Measurements from ENCODE around the gene PRKG1.
"Not testable (repeated sequence)": the region's sequence is repeated elsewhere in the genome, so short reads cannot be mapped to it uniquely, and the experiment has no call there.

The PRKG1 gene

GRCh38 chr10:51369903-51370302, 295.6 kb downstream of the PRKG1 start:
- Histone ChIP-seq H3K27ac (ENCODE audit: low read length) (no peak overlapping the region), H3K36me3 (ENCODE audit: control insufficient read depth, insufficient read depth, low read length) (no peaks in the 10 kb centered on the region), H3K4me3 (ENCODE audit: low read length) (no peak overlapping the region), H3K27me3 (ENCODE audit: control insufficient read depth, insufficient read depth, low read length) (no peaks in the 10 kb centered on the region), H3K4me1 (ENCODE audit: control insufficient read depth, insufficient read depth, low read length) (no peaks in the 10 kb centered on the region), H3K9me3 (ENCODE audit: control insufficient read depth, insufficient read depth, low read length) (no peaks in the 10 kb centered on the region)
- WGBS (ENCODE audit: insufficient coverage, insufficient read length), result no CpG with 5 or more reads among the region's 2 CpGs
- DNase-seq (ENCODE audit: low read depth, low spot score), result no peak

DNA sequence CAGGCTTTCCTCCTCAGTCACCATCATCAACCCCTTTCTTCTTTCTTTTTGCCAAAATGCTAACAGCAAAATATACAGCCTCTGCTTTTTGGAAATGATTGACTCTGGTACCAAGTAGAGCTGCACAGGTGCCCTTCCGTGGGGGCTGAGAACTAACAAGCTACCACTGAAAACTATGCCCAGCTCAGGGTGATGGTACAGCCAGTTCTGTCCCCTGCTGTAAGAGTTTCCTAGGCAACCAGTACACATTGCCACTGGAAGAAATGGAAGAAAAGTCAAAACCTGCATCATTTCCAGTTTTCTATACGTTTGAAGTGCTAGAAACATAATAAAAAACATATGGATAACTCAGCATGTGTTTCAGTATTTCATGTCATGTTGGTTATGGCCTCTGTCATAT, 297.5 kb downstream of the PRKG1 start:
- H3K27me3 ChIP-seq (ENCODE audit: control insufficient read depth, insufficient read depth, low read length), result no peaks in the 10 kb centered on the region
- H3K4me3 ChIP-seq (ENCODE audit: low read length), result no peak overlapping the region
- H3K9me3 ChIP-seq (ENCODE audit: control insufficient read depth, insufficient read depth, low read length), result no peaks in the 10 kb centered on the region
- no CpG with 5 or more reads among the region's 2 CpGs for WGBS (ENCODE audit: insufficient coverage, insufficient read length)
- no peak for DNase-seq (ENCODE audit: low read depth, low spot score)
- no peak overlapping the region for H3K27ac ChIP-seq (ENCODE audit: low read length)
- H3K36me3 ChIP-seq (ENCODE audit: control insufficient read depth, insufficient read depth, low read length), result no peaks in the 10 kb centered on the region
- H3K4me1 ChIP-seq (ENCODE audit: control insufficient read depth, insufficient read depth, low read length), result no peaks in the 10 kb centered on the region

- DNase-seq (ENCODE audit: low read depth, low spot score), result no peak
- WGBS (ENCODE audit: insufficient coverage, insufficient read length), result no CpG with 5 or more reads among the region's 2 CpGs
These were observed 301.5 kb downstream of the PRKG1 start for GRCh38 chr10:51375790-51376189.

GRCh38 chr10:51377070-51377931, 303.0 kb downstream of the PRKG1 start:
- no CpG with 5 or more reads among the region's 4 CpGs for WGBS (ENCODE audit: insufficient coverage, insufficient read length)
- no peaks in the 10 kb centered on the region for H3K36me3 ChIP-seq (ENCODE audit: control insufficient read depth, insufficient read depth, low read length)
- no peak overlapping the region for H3K27ac ChIP-seq (ENCODE audit: low read length)

More at GRCh38 chr10:51375790-51376189, 301.5 kb downstream of the PRKG1 start:
- H3K27ac ChIP-seq (ENCODE audit: low read length), result no peak overlapping the region
- H3K4me1 ChIP-seq (ENCODE audit: control insufficient read depth, insufficient read depth, low read length), result no peaks in the 10 kb centered on the region
- no peaks in the 10 kb centered on the region for H3K27me3 ChIP-seq (ENCODE audit: control insufficient read depth, insufficient read depth, low read length)
- no peak overlapping the region for H3K4me3 ChIP-seq (ENCODE audit: low read length)
- no peaks in the 10 kb centered on the region for H3K36me3 ChIP-seq (ENCODE audit: control insufficient read depth, insufficient read depth, low read length)
- H3K9me3 ChIP-seq (ENCODE audit: control insufficient read depth, insufficient read depth, low read length), result no peaks in the 10 kb centered on the region

DNA sequence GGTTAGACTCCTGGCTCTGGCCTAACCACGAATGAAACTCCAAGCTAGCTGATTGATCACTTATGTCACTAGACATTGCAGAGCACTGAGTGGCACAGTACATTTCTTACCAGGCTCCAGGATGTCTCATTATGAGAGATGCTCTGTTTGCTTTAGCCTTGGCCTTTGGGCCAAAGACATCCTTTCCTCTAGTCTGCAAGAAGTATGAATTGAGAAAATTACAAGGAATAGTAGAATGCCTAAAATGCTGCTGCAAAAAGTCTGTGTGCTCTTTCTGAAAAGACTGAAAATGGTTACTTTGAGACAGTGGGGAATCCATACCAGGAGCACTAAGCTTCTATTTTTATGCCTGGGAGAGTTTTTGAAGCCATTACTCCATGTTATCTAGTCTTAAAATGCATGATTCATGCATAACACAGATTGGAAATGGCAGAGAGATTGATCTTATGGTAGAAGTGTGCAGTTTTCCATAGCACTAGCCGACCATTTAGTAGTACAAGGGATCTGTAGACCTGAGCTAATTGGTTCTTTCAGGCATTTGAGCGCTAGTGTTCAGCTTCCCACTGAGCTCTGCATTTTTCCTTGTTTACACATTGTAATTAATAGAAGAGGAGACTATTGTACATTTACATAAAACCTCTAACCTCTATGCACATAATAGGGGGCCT, 303.8 kb downstream of the PRKG1 start:
- H3K4me1 ChIP-seq (ENCODE audit: control insufficient read depth, insufficient read depth, low read length), result no peaks in the 10 kb centered on the region
- no CpG with 5 or more reads among the region's 3 CpGs for WGBS (ENCODE audit: insufficient coverage, insufficient read length)
- no peak overlapping the region for H3K27ac ChIP-seq (ENCODE audit: low read length)
- no peak overlapping the region for H3K4me3 ChIP-seq (ENCODE audit: low read length)
- no peaks in the 10 kb centered on the region for H3K9me3 ChIP-seq (ENCODE audit: control insufficient read depth, insufficient read depth, low read length)
- no peaks in the 10 kb centered on the region for H3K36me3 ChIP-seq (ENCODE audit: control insufficient read depth, insufficient read depth, low read length)
- no peaks in the 10 kb centered on the region for H3K27me3 ChIP-seq (ENCODE audit: control insufficient read depth, insufficient read depth, low read length)
- DNase-seq (ENCODE audit: low read depth, low spot score), result no peak

More at GRCh38 chr10:51377070-51377931, 303.0 kb downstream of the PRKG1 start:
- DNase-seq (ENCODE audit: low read depth, low spot score), result no peak
- no peaks in the 10 kb centered on the region for H3K27me3 ChIP-seq (ENCODE audit: control insufficient read depth, insufficient read depth, low read length)
- no peak overlapping the region for H3K4me3 ChIP-seq (ENCODE audit: low read length)
- H3K9me3 ChIP-seq (ENCODE audit: control insufficient read depth, insufficient read depth, low read length), result no peaks in the 10 kb centered on the region
- no peaks in the 10 kb centered on the region for H3K4me1 ChIP-seq (ENCODE audit: control insufficient read depth, insufficient read depth, low read length)

DNA sequence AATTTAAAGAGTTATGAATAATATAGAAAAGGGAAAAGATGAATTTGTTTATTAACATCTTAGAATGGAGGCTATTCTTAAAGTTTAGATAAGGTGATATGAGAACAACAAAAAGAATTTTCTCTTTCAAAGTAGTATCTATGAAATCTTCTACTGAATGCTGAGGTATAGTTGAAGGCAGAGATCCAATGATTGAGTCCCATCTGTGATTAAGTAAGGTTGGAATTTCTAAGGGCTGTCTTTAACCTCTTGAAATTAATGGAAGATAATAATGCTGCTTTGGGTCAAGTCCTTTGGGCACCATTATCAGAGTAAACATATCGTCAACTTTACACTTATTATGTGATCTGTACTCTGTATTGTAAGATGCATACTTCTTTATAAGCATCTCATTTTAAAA, 307.9 kb downstream of the PRKG1 start:
- WGBS (ENCODE audit: insufficient coverage, insufficient read length), result no CpG with 5 or more reads among the region's 1 CpG

DNA sequence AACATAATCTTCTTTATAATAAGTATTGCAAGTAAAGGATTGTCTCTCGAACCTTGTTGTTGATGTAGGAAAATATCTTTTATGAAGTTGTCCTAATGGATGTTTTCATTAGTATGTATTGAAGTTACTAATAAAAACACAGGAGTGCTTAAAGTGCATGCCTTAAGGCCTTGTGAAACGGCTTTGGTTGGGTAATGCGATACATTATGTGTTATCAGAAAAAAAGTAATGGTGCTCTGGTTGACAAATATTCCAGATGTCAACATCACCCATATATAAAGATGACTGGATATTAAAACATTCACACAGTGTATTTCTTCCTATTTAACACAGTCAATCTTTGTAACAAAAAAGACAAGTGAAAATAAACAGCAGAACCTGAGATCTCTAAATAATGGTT, 310.7 kb downstream of the PRKG1 start:
- Histone ChIP-seq H3K9me3 (ENCODE audit: control insufficient read depth, insufficient read depth, low read length) (no peaks in the 10 kb centered on the region), H3K27me3 (ENCODE audit: control insufficient read depth, insufficient read depth, low read length) (no peaks in the 10 kb centered on the region), H3K36me3 (ENCODE audit: control insufficient read depth, insufficient read depth, low read length) (no peaks in the 10 kb centered on the region), H3K4me3 (ENCODE audit: low read length) (no peak overlapping the region), H3K4me1 (ENCODE audit: control insufficient read depth, insufficient read depth, low read length) (no peaks in the 10 kb centered on the region), H3K27ac (ENCODE audit: low read length) (no peak overlapping the region)
- WGBS (ENCODE audit: insufficient coverage, insufficient read length), result no CpG with 5 or more reads among the region's 3 CpGs
- no peak for DNase-seq (ENCODE audit: low read depth, low spot score)

More for the DNA sequence above, 307.9 kb downstream of the PRKG1 start:
- no peak for DNase-seq (ENCODE audit: low read depth, low spot score)
- H3K27ac ChIP-seq (ENCODE audit: low read length), result no peak overlapping the region
- H3K36me3 ChIP-seq (ENCODE audit: control insufficient read depth, insufficient read depth, low read length), result no peaks in the 10 kb centered on the region
- H3K4me3 ChIP-seq (ENCODE audit: low read length), result no peak overlapping the region
- no peaks in the 10 kb centered on the region for H3K4me1 ChIP-seq (ENCODE audit: control insufficient read depth, insufficient read depth, low read length)
- no peaks in the 10 kb centered on the region for H3K9me3 ChIP-seq (ENCODE audit: control insufficient read depth, insufficient read depth, low read length)
- no peaks in the 10 kb centered on the region for H3K27me3 ChIP-seq (ENCODE audit: control insufficient read depth, insufficient read depth, low read length)

DNA sequence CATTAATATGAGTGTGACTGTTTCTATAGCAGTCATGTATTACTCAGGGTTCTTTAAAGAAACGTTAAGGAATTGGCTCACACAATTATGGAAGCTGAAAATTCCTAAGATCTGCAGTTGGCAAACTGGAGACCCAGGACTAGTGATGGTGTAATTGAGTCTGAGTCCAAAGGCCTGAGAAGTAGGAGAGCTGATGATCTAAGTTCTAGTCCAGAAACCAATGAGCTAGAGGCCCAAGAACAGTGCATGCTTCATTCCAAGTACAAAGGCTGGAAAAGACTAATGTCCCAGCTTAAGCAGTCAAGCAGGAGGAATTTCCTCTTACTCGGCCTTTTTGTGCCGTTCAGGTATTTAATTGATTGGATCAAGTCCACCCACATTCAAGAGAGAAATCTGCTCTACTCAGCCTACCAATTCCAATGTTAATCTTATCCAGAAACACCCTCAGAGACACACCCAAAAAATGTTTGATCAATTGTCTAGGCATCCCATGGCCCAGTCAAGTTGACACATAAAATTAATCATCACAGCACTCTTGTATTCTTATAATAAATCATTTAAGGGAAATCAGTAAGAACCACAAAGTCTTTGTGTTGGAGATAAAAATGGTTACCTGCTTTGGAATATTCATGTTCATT, 312.1 kb downstream of the PRKG1 start:
- H3K27me3 ChIP-seq (ENCODE audit: control insufficient read depth, insufficient read depth, low read length), result no peaks in the 10 kb centered on the region
- DNase-seq (ENCODE audit: low read depth, low spot score), result no peak
- no peak overlapping the region for H3K4me3 ChIP-seq (ENCODE audit: low read length)
- H3K9me3 ChIP-seq (ENCODE audit: control insufficient read depth, insufficient read depth, low read length), result no peaks in the 10 kb centered on the region
- H3K36me3 ChIP-seq (ENCODE audit: control insufficient read depth, insufficient read depth, low read length), result no peaks in the 10 kb centered on the region
- no peak overlapping the region for H3K27ac ChIP-seq (ENCODE audit: low read length)
- no CpG with 5 or more reads among the region's 3 CpGs for WGBS (ENCODE audit: insufficient coverage, insufficient read length)
- no peaks in the 10 kb centered on the region for H3K4me1 ChIP-seq (ENCODE audit: control insufficient read depth, insufficient read depth, low read length)

- WGBS (ENCODE audit: insufficient coverage, insufficient read length), result no CpG with 5 or more reads among the region's 3 CpGs
- no peak overlapping the region for H3K4me3 ChIP-seq (ENCODE audit: low read length)
- no peaks in the 10 kb centered on the region for H3K27me3 ChIP-seq (ENCODE audit: control insufficient read depth, insufficient read depth, low read length)
- no peaks in the 10 kb centered on the region for H3K9me3 ChIP-seq (ENCODE audit: control insufficient read depth, insufficient read depth, low read length)
- no peak overlapping the region for H3K27ac ChIP-seq (ENCODE audit: low read length)
- peak; percentile 33 for DNase-seq (ENCODE audit: low read depth, low spot score)
- H3K36me3 ChIP-seq (ENCODE audit: control insufficient read depth, insufficient read depth, low read length), result no peaks in the 10 kb centered on the region
- no peaks in the 10 kb centered on the region for H3K4me1 ChIP-seq (ENCODE audit: control insufficient read depth, insufficient read depth, low read length)
These were observed 315.4 kb downstream of the PRKG1 start for GRCh38 chr10:51389415-51390321.

DNA sequence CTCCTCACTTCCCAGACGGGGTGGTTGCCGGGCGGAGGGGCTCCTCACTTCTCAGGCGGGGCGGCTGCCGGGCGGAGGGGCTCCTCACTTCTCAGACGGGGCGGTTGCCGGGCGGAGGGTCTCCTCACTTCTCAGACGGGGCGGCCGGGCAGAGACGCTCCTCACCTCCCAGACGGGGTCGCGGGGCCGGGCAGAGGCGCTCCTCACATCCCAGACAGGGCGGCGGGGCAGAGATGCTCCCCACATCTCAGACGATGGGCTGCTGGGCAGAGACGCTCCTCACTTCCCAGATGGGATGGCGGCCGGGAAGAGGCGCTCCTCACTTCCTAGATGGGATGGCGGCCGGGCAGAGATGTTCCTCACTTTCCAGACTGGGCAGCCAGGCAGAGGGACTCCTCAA, 318.7 kb downstream of the PRKG1 start:
- H3K27me3 ChIP-seq (ENCODE audit: control insufficient read depth, insufficient read depth, low read length); H3K27ac ChIP-seq (ENCODE audit: low read length); H3K36me3 ChIP-seq (ENCODE audit: control insufficient read depth, insufficient read depth, low read length); H3K4me1 ChIP-seq (ENCODE audit: control insufficient read depth, insufficient read depth, low read length); DNase-seq (ENCODE audit: low read depth, low spot score); H3K9me3 ChIP-seq (ENCODE audit: control insufficient read depth, insufficient read depth, low read length); H3K4me3 ChIP-seq (ENCODE audit: low read length): not testable (repeated sequence)
- WGBS (ENCODE audit: insufficient coverage, insufficient read length), result no CpG with 5 or more reads among the region's 29 CpGs
